ENCODE results near the gene ARL5C.

DNA sequence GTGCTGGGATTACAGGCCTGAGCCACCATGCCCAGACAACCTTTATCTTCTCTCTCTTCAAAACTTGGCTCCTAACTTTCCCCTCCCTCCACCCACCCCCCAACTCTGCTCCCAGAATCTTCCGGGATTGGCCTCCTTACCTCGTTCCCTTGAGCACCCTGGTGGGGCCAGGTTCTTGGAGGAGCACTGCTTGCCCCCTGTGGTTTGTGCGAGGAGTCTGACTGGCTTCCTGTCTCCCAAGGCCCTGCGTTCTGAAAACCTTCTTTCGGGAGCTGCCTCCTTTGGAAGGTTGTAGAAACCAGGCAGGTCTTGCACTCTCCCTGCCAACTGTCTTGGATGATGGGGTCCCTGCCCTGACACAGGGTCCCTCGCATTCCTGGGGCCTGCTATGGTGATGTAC lies 34.3 kb downstream of the ARL5C start:
- no peak for TF ChIP-seq JUND (IDR thresholded peaks at IDR 0.05)
- TF ChIP-seq, protein P1, sequence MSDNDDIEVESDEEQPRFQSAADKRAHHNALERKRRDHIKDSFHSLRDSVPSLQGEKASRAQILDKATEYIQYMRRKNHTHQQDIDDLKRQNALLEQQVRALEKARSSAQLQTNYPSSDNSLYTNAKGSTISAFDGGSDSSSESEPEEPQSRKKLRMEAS (IDR thresholded peaks at IDR 0.05): no peak
- TF ChIP-seq, protein P2, sequence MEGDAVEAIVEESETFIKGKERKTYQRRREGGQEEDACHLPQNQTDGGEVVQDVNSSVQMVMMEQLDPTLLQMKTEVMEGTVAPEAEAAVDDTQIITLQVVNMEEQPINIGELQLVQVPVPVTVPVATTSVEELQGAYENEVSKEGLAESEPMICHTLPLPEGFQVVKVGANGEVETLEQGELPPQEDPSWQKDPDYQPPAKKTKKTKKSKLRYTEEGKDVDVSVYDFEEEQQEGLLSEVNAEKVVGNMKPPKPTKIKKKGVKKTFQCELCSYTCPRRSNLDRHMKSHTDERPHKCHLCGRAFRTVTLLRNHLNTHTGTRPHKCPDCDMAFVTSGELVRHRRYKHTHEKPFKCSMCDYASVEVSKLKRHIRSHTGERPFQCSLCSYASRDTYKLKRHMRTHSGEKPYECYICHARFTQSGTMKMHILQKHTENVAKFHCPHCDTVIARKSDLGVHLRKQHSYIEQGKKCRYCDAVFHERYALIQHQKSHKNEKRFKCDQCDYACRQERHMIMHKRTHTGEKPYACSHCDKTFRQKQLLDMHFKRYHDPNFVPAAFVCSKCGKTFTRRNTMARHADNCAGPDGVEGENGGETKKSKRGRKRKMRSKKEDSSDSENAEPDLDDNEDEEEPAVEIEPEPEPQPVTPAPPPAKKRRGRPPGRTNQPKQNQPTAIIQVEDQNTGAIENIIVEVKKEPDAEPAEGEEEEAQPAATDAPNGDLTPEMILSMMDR (IDR thresholded peaks at IDR 0.05; ENCODE audit: low read depth, low read length, missing input control): no peak
- TF ChIP-seq, protein P3, sequence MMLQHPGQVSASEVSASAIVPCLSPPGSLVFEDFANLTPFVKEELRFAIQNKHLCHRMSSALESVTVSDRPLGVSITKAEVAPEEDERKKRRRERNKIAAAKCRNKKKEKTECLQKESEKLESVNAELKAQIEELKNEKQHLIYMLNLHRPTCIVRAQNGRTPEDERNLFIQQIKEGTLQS (IDR thresholded peaks at IDR 0.05): no peak
- no peak for TF ChIP-seq FOXA2 (IDR thresholded peaks at IDR 0.05)
- no peak for TF ChIP-seq RAD21 (IDR thresholded peaks at IDR 0.05)

Measured in liver (tissue), 3 donors.